Stimulated activated CD8-positive, alpha-beta memory T cell treated with anti-CD3 and anti-CD28 coated beads, Interleukin-15, amount 100 ng/mL, for 4 hours (primary cell): ENCODE data around the gene SETDB2.
A peak's percentile ranks its signal among the peaks of the same experiment; 100 is the strongest.

Experiments
- DNase-seq, 2 donors: peaks; one replicate each; pipeline ENCODE4 v3.0.0-alpha.2; 2020; ENCODE audit warnings: low read depth in 2 of 2

The SETDB2 gene

DNA sequence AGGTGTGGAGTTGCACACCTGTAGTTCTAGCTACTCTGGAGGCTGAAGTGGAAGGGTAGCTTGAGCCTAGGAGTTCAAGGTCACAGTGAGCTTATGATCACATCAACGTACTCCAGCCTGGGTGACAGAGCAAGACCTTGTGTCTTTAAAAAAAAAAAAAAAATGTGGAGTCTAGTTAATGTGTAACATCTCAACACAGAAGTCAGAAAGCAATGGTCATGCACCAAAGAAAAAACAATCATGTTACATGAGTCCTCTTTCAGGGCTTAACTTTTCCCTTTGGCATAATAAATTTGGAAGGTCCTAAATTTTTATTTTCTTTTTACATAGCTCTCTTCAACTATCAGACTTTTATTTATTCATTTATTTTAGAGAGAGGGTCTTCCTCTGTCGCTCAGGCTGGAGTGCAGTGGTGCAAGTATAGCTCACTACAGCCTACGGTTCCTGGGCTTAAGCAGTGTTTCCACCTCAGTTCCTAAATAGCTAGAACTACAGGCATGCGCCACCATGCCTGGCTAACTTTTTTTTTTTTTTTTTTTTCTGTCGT, 22.3 kb downstream of the SETDB2 start:
- no peak for DNase-seq

DNA sequence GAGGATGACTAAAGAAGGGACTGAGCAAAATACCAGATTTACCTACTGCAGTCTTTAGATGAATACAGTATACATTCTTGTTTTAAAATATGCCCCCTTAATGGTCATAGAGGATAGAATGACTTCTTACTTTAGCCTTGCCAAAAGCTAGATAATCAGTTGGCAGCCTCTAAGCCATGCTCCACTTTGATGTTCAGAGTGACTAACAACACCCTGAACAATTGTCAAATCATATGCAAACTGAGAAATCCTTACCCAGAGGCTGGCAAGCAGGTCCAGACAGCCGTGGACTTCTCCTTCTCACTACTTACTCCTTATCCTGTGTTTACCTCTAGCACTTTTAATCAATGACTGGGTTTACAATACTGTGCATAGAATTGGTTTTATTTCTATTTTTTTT, 28.1 kb downstream of the SETDB2 start:
- no peak for DNase-seq

DNA sequence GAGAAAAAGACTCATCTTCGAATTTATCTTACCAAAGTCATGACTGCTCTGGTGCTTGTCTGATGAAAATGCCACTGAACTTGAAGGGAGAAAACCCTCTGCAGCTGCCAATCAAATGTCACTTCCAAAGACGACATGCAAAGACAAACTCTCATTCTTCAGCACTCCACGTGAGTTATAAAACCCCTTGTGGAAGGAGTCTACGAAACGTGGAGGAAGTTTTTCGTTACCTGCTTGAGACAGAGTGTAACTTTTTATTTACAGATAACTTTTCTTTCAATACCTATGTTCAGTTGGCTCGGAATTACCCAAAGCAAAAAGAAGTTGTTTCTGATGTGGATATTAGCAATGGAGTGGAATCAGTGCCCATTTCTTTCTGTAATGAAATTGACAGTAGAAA, 32.5 kb downstream of the SETDB2 start:
- DNase-seq, result no peak

DNA sequence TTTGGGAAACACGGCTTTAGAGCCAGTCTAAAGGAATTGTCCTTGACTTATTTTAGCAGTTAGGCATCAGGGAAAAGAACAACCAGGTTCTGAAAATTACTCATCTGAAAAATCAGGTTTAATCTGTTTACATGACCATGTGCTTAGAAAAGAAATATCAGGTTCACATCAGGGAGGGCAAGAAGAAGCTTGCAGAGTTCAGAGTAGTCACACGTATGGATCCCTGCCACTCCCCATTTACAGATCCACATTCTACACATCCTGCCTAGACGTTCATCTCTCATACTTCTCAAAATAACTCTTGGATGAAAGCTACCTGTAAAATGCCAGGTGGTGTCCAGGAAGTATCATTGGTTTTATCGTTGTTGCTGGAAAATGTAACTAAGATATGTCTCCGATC, 37.7 kb downstream of the SETDB2 start:
- DNase-seq, result no peak

DNA sequence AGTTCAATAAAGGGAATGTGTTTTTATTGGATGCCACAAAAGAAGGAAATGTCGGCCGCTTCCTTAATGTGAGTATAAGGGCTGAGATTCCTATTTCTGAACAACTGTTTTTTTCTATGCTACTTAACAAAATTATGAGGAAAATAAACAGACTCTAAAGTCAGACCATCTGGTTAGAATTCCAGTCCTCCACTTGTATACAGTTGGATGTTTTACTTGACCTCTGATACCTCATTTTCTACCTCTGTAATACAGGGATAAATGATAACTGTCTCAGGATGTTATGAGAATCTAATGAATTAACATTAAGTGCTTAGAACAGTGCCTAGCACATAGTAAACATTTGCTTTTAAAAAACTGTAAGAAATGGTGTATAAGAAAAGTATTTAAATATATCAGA, 44.5 kb downstream of the SETDB2 start:
- no peak for DNase-seq

DNA sequence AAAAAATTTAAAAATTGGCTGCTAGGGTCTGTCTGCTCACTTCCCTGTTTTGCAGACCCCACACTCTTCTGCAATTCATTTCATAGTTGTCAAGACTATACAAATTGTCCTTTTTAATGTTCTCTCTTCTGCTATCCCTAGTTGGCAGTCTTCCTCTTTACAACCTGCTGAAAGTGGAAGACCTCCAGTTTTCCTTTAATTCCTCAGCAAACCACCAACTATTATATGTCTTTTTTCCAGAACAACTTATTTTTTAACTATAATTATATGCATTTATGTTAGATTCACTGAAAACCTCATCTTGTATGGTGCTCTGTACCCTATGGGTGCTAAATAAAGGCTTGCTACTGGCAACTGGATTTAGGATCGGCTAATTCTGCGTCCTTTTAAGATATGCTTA, 50.6 kb downstream of the SETDB2 start:
- DNase-seq, result no peak

DNA sequence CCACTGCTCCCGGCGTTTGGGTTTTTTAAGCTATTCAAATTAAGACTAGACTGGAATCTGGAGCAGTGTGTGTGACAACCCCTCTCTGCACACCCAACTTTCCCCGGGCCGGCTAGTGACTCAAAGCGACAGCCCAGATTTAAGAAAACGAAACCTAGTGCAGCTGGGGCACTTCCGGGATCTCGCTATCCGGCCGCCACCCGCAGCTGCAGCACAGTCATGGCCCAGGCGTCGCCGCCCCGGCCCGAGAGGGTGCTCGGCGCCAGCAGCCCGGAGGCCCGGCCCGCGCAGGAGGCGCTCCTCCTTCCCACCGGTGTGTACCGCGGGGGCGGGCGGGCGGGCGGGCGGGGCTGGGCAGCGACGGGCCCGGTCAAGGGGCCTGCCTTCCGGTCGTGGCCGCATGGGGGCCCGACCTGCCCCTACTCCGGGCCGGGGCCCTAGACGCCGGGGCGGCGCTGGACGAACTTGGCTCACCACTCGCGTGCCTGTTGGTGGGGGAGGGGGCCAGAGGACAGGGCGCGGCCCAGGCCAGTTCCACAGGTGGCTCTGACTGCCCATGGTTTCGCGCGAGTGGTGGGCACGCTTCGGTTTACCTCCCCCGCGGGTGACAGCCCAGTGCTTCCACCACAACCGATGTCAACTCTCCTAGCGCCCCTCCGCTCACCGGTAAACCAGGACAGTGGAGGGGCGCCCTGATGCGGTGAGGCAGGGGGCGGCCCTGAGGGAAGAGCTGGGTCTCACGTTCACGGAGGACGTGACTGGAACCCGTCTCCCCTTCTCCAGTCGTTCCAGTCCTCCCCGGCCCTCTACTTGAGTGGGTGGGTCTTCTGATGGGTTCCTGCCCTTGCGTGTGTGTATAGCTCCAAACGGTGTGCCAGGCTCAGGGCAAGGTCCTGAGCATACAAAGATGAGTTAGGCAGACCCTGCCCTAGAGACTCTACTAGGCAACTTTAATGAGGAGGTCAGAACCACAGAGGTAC, 52.0 kb downstream of the SETDB2 start, which contains the start of gene PHF11:
PHF11 (plus strand) TSS at position 171 of the 980 bp plus-strand sequence; CDS start at position 220, 49 bp downstream.
- peak; percentile 75 to 82 for DNase-seq

DNA sequence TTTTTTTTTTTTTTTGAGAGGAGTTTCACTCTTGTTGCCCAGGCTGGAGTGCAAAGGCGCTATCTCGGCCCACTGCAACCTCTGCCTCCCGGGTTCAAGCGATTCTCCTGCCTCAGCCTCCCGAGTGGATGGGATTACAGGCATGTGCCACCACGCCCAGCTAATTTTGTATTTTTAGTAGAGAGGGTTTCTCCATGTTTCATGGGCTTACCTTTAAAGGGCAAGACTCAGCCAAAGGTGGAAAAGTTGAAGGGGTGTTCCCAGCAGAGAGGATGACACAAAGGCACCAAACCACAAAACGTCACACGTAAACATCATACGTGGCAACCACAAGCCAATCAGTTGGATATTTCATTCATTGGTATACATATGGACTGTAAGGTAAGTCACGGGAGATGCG, 52.8 kb downstream of the SETDB2 start:
- peak in 1 of 2 donors; percentile 54 for DNase-seq

DNA sequence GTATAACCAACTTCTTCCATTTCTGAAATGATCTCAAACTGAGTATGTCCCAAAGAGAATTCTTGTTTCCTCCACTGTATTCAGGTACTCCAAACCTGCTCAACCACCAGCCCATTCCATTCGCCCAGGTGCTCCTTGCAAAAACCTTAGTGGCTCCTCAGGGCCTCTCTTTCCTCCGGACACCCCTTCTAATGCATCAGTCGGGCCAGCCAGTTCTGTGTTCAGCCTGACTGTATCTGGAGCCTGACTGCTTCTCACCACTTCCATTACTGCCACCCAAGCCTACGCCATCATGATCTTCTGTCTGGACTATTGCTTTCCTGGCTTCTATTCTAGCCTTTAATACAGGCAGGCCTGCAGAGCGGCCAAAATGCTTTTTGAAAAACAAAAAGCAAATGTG, 53.2 kb downstream of the SETDB2 start:
- no peak for DNase-seq

DNA sequence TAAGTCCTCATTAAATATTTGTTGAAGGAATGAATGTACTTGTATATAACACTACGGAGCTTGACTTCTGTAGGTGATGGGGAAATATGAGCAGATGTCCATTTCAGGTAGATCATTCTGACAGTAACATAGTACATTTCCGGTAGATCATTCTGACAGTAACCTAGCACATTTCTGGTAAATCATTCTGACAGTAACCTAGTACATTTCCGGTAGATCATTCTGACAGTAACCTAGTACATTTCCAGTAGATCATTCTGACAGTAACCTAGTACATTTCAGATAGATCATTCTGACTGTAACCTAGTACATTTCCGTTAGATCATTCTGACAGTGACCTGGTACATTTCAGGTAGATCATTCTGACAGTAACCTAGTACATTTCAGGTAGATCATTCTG, 54.1 kb downstream of the SETDB2 start:
- no peak for DNase-seq

DNA sequence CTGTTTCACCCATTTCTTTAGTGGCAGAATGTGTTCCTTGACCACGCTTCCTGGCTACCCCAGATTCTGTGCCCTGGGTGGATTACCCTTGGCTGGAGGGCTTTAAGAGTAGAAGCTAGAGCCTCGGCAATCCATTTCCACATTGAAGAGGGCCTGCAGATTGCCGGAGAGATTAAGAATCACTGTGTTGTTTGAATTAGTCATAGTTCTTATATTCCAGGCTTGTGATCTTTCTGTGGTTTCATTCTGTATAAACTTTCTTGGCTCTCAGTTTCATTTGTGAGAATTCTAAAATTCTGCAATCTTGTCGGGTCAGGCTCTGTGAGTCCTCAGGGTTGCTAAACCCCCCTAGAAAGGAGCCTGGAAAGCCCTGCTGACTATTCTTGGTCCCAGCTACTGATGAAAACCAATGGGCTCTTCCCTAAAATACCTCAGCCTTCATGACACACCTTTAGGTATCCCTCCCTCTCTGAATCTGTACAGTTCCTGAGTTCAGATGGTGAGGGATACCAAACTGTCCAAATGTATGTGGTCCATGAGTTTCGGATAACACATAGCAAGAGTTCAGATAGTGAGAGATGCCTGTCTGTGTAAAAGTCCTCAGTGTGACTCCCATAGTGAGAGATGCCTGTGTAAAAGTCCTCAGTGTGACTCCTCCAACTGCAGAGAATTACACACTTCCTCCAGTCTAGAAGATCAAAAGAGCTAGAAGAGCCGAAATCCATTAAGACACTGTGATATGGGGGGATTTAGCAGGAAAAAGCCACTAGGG, 56.0 kb downstream of the SETDB2 start:
- DNase-seq, result no peak

DNA sequence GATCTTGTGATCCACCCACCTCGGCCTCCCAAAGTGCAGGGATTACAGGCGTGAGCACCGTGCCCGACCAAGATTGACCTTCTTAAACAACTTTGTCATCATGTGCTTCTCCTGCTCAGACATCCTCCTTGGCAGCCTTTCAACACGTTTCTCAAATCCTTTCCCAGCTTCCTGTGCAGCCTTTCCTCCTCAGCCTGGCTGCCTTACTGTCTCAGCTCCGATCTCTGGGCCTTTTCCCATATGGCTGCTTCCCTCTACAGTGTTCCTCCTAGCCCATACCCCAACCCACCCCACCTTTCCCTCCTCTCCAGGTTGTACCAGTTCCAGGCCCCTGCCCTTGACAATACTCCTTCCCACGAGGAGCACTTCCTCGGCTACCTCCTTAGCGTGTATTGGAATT, 58.9 kb downstream of the SETDB2 start:
- DNase-seq, result no peak

DNA sequence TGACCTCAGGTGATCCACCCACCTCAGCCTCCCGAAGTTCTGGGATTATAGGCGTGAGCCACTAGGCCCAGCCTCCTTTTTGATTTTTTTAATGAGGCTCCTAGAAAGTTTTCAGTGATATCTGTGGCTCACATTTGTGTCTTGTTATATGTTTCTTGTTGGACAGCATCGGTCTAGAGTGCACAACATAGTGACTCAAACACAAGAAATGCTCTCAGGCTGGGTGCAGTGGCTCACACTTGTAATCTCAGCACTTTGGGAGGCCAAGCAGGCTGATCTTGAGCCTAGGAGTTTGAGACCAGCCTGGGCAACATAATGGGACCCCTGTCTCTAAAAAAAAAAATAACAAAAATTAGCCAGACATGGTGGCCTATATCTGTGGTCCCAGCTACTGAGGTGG, 59.9 kb downstream of the SETDB2 start:
- no peak for DNase-seq

DNA sequence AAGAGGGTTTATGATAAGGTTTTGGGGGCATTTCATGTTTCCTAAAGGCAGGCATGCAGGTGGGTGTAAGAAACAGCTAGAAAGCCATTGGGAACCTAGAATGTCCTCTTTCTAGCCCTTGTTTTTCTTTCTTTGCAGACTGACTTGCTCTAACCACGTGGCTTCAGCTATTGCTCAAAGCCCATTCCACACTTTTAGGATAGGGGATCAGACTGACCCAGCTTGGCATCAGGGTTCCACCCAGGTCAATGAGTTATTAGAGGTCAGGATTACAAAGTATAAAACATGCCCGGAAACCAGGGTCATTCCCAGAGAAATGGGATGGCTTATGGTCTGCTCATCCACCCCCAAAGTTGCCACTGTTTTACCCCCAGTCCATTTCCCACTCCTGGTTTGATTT, 68.5 kb downstream of the SETDB2 start:
- DNase-seq, result no peak

DNA sequence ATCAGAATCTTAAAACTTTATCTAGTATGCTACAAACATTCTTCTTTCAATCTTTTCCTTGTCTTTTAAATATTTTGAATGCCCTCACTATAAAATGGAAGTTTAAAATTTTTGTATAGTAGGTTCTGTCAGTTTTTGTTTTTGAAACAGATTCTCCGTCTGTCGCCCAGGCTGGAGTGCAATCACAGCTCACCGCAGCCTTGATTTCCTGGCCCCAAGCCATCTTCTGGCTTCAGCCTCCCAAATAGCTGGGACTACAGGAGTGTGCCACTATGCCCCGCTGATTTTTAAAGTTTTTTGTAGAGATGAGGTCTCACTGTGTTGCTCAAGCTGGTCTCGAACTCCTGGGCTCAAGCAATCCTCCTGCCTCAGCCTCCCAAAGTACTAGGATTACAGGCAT, 72.4 kb downstream of the SETDB2 start:
- DNase-seq, result no peak

DNA sequence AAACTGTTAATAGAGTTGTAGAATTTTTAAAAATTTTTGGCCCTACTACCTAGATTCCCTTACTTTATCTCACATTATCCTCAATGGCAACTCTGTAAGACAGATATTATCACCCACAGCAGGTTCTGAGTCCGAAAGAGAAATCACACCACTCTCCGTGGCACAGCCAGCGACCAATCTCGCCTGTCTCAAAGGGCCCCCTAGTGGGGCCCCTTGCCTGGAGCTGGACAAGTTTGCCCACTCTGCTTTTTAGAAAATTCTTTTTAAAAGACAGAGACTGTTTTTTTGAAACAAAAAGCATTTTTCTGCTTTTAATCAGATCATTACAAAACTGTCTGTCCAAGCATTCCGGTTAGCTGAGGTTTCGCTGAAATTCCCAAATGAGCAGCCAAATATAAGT, 73.4 kb downstream of the SETDB2 start:
- no peak for DNase-seq

DNA sequence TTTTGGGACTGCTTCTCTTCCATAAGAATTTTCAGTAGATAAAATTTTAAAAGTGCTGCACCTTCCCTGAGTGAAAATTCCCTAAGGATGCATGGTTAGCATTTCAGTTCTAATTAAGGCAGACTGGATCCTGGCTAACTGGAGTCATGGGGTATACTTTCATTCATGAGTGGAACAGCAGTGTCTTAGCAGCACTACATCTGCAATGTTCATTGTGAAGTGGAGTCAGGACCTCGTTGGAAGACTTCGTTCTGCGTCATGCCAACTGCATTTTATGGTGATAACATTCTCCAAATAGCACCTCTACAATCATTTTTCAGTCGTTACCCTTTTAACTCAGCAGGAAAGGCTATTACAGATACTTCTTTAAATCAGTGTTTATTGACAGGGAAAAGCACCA, 77.2 kb downstream of the SETDB2 start:
- DNase-seq, result no peak

DNA sequence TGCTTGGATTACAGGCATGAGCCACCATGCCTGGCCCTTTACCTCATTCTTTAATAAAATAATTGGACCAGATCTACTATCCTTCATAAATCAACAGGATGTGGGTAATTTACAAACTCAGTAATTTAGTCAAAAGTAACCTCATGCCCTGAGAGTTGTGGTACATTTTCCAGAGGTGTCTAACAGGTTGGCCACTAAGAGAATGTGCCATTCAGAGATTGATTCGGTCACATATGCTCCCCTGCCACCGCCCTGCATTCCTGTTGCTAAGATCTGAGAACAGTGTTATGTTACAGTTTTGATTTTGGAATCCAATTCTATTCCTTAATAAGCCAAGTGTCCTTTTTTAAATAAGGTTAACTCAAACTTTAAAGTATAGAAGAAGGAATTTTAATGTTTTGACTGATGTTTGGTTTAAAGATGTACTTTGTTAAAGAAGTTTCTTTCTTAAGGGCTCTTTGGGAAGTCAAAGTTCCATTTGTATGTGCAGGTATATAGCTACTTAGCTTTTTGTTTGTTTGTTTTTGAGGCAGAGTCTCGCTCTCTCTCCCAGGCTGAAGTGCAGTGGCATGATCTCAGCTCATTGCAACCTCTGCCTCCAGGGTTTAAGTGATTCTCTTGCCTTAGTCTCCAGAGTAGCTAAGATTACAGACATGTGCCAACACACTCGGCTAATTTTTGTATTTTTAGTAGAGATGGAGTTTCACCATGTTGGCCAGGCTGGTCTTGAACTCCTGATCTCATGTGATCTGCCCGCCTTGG, 80.8 kb downstream of the SETDB2 start:
- no peak for DNase-seq

DNA sequence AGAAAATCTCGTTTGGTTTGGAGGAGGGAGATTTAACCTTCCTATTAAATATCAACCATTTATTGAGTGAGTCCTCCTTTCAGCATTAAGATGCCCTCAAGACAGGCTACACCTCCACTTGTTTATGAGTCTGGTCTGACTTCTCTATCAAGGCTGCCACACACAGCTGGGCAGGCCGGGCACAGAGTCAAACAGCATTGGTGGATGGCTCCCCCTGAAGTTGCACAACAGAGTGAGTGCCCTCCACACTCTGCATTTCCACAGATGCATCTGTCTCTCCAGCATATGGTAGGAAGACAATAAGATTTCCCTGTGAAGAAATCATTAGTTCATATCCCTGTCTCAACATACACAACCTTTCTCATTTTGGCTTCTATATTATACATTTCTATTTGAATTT, 83.0 kb downstream of the SETDB2 start:
- no peak for DNase-seq

DNA sequence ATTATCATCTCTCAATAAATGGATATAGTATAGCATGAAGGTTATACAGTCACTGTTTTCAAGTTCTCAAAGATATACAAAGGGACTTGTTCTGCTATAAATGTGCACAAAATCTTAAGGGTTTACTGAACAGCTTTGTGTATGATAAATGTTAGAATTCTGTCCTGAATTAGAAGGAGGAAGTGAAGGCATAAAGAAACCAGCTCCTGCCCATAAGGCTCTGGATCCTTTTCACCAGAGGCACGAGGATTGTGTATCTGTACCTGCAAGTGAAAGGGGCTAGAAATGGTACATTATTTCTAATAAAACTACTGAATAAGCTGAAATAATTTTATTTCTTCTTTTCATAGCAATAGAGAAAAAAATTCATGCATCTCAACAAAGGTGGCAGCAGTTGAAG, 84.1 kb downstream of the SETDB2 start:
- no peak for DNase-seq

DNA sequence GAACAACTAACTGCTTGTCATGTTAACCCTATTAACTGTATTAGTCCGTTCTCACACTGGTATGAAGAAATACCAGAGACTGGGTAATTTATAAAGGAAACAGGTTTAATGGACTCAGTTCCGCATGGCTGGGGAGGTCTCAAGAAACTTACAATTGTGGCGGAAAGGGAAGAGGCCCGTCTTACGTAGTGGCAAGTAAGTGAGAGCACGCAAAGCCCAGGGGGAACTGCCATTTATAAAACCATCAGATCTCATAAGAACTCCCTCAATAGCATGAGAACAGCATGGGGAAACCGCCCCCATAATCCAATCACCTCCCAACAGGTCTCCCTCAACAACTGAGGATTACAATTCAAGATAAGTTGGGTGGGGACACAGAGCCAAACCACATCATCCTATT, 86.4 kb downstream of the SETDB2 start:
- no peak for DNase-seq

DNA sequence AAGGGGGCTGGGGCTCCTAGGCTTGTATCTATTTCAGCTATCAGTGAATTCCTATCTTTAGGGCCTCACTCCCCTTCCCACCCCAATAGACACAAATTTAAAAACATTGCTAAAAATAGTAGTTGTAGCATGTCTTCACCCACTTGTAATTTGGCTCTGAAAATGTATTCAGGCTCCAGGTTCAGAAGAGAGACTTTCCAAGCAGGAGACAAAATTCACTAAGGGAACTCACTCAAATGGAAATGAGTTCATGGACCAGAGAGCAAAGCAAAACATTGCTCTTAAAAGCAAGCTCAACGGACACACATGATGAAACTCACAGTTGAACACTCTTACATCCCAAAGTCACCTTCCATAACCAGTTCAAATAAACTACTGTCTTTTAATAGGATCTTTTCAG, 88.5 kb downstream of the SETDB2 start:
- DNase-seq, result no peak
